Effector CD4-positive, alpha-beta T cell (primary cell): ENCODE measurements around the gene FCGR3B. TPM values are rescaled to one million over a fixed set of nuclear protein-coding genes. Genes with fewer than 3 reads are reported as not detected.
"Not testable (repeated sequence)": the region's sequence is repeated elsewhere in the genome, so short reads cannot be mapped to it uniquely, and the experiment has no call there.

Experiments
- DNase-seq: peaks from one replicate; pipeline ENCODE4 v3.0.0-alpha.2; 2020
- total RNA-seq: gene quantifications from one replicate; lab custom pipeline; 2026; lab: John Stamatoyannopoulos, UW

FCGR3B gene
- total RNA-seq: not detected

- DNase-seq: no peak
Measured at GRCh38 chr1:161631076-161631475, at the start of gene FCGR3B. Gene FCGR3B (minus strand): TSS chr1:161631176. CDS start chr1:161631094, 82 bp downstream.

- DNase-seq: no peak
Measured at GRCh38 chr1:161678500-161678899, 47.5 kb upstream of the FCGR3B start.

- no peak for DNase-seq
Measured at GRCh38 chr1:161676958-161677689, 46.1 kb upstream of the FCGR3B start.

GRCh38 chr1:161676441-161676840 lies 45.5 kb upstream of the FCGR3B start:
- DNase-seq: no peak

GRCh38 chr1:161674908-161675307 lies 43.9 kb upstream of the FCGR3B start:
- DNase-seq: not testable (repeated sequence)

GRCh38 chr1:161674447-161674846 lies 43.5 kb upstream of the FCGR3B start:
- not testable (repeated sequence) for DNase-seq

GRCh38 chr1:161673437-161673836 lies 42.5 kb upstream of the FCGR3B start:
- not testable (repeated sequence) for DNase-seq

- not testable (repeated sequence) for DNase-seq
Measured at GRCh38 chr1:161671045-161672020, 40.4 kb upstream of the FCGR3B start.

GRCh38 chr1:161664689-161665088 lies 33.7 kb upstream of the FCGR3B start:
- not testable (repeated sequence) for DNase-seq

GRCh38 chr1:161663569-161663968 lies 32.6 kb upstream of the FCGR3B start:
- DNase-seq: not testable (repeated sequence)

- DNase-seq: not testable (repeated sequence)
Measured at GRCh38 chr1:161662684-161663339, 31.8 kb upstream of the FCGR3B start, which contains the start of gene FCGR2B. Gene FCGR2B (plus strand): TSS chr1:161663143. CDS start chr1:161663242, 99 bp downstream.

- not testable (repeated sequence) for DNase-seq
Measured at GRCh38 chr1:161661660-161662311, 30.8 kb upstream of the FCGR3B start.

- DNase-seq: not testable (repeated sequence)
Measured at GRCh38 chr1:161658524-161658923, 27.5 kb upstream of the FCGR3B start.

- DNase-seq: not testable (repeated sequence)
Measured at GRCh38 chr1:161653971-161654370, 23.0 kb upstream of the FCGR3B start.

- DNase-seq: not testable (repeated sequence)
Measured at GRCh38 chr1:161653541-161653940, 22.6 kb upstream of the FCGR3B start.

- DNase-seq: not testable (repeated sequence)
Measured at GRCh38 chr1:161647507-161648360, 16.8 kb upstream of the FCGR3B start.

GRCh38 chr1:161644855-161645254 lies 13.9 kb upstream of the FCGR3B start:
- DNase-seq: not testable (repeated sequence)

- DNase-seq: not testable (repeated sequence)
Measured at GRCh38 chr1:161643481-161644208, 12.7 kb upstream of the FCGR3B start.

GRCh38 chr1:161642697-161643096 lies 11.7 kb upstream of the FCGR3B start:
- not testable (repeated sequence) for DNase-seq

- DNase-seq: not testable (repeated sequence)
Measured at GRCh38 chr1:161639203-161639602, 8.2 kb upstream of the FCGR3B start.
